AG04449 (cell line): ENCODE results near the gene HOXA5.

Experiments used
- CTCF ChIA-PET: fragments of 350-600 bp; formaldehyde crosslinking; extraction: SDS; loops from one replicate; lab custom pipeline; 2021; ENCODE audit warnings: antibody characterized with exemption; lab: Yijun Ruan, JAX
- POLR2A ChIA-PET: fragments of 400-600, 350-600 bp; formaldehyde crosslinking; extraction: SDS; loops from one replicate; lab custom pipeline; 2020; ENCODE audit warnings: antibody characterized with exemption, inconsistent platforms; lab: Yijun Ruan, JAX
- DNase-seq: peaks from one replicate; pipeline ENCODE4 v3.0.0-alpha.2; 2010; ENCODE audit warnings: low read depth, low spot score
- H3K4me3 ChIP-seq: 2 replicates; pipeline ENCODE4 v1.5.1; 2011; ENCODE audit warnings: low read depth, mild to moderate bottlenecking, control low read depth, low read length
- TF ChIP-seq, protein P1 (sequence below): IDR thresholded peaks from one replicate; pipeline ENCODE4 v1.5.1; 2011; ENCODE audit warnings: mild to moderate bottlenecking, moderate library complexity, low read length, control low read depth, inconsistent platforms; ENCODE audit not compliant: insufficient read depth; ENCODE audit errors: missing control alignments

HOXA5 gene

GRCh38 chr7:27177795-27178320, 34.4 kb upstream of the HOXA5 start:
- TF ChIP-seq, protein P1, sequence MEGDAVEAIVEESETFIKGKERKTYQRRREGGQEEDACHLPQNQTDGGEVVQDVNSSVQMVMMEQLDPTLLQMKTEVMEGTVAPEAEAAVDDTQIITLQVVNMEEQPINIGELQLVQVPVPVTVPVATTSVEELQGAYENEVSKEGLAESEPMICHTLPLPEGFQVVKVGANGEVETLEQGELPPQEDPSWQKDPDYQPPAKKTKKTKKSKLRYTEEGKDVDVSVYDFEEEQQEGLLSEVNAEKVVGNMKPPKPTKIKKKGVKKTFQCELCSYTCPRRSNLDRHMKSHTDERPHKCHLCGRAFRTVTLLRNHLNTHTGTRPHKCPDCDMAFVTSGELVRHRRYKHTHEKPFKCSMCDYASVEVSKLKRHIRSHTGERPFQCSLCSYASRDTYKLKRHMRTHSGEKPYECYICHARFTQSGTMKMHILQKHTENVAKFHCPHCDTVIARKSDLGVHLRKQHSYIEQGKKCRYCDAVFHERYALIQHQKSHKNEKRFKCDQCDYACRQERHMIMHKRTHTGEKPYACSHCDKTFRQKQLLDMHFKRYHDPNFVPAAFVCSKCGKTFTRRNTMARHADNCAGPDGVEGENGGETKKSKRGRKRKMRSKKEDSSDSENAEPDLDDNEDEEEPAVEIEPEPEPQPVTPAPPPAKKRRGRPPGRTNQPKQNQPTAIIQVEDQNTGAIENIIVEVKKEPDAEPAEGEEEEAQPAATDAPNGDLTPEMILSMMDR, result no peak
- H3K4me3 ChIP-seq, result peak overlapping the region; percentile 75
- DNase-seq, result no peak
- CTCF ChIA-PET, result interaction anchor here (1.1 to 9.5 kb wide), 6 partner anchors 8 to 1285 kb away, joined by 4 to 117 read pairs (median 10); partner anchors contain the start of gene HOXA9
- POLR2A ChIA-PET, result interaction anchor here (1.4 to 4.8 kb wide), 2 partner anchors 8 to 1321 kb away, joined by 6 to 53 read pairs; no protein-coding TSS in a partner anchor

GRCh38 chr7:27176962-27177794, 33.7 kb upstream of the HOXA5 start:
- TF ChIP-seq, protein P1, result no peak
- ChIA-PET CTCF (interaction anchor here (0.9 to 9.5 kb wide), 6 partner anchors 8 to 1284 kb away, joined by 4 to 117 read pairs (median 8); partner anchors contain the start of gene HOXA9), POLR2A (interaction anchor here (2.2 to 4.8 kb wide), 2 partner anchors 8 to 11 kb away, joined by 13 to 53 read pairs; partner anchors contain the start of gene HOXA9)
- H3K4me3 ChIP-seq, result peak overlapping the region; percentile 75
- no peak for DNase-seq

DNA sequence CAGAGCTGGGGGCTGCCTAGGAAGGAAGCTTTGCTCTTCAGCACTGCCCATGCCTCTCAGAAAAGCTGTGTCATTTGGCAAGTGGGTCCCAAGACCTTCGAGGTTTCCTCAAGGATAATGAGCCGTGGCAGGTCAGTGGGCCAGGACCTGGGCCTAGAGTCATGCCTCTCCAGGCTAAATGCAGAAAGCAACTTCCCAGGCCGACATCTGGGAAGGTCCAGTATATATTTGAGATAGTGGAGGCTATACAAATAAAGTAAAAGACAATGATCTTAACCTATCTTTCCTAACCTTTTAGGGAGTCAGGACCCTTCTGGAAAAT, 33.0 kb upstream of the HOXA5 start:
- ChIA-PET CTCF (interaction anchor here (0.9 to 9.5 kb wide), 4 partner anchors 10 to 1284 kb away, joined by 4 to 117 read pairs (median 8); partner anchors contain the start of gene HOXA9), POLR2A (interaction anchor here (2.2 to 5.5 kb wide), 3 partner anchors 7 to 15 kb away, joined by 13 to 53 read pairs (median 33); partner anchors contain the start of gene HOXA9)
- TF ChIP-seq, protein P1, result no peak
- peak overlapping the region; percentile 75 for H3K4me3 ChIP-seq
- DNase-seq, result no peak

GRCh38 chr7:27175626-27176523, 32.4 kb upstream of the HOXA5 start:
- H3K4me3 ChIP-seq, result peak overlapping the region; percentile 75
- CTCF ChIA-PET, result interaction anchor here (0.9 to 9.5 kb wide), 4 partner anchors 11 to 1283 kb away, joined by 4 to 117 read pairs (median 8); partner anchors contain the start of gene HOXA9
- POLR2A ChIA-PET, result interaction anchor here (0.8 to 5.5 kb wide), 4 partner anchors 6 to 14 kb away, joined by 3 to 53 read pairs (median 23); partner anchors contain the start of gene HOXA9
- no peak for DNase-seq
- TF ChIP-seq, protein P1, result no peak

GRCh38 chr7:27174874-27175625, 31.6 kb upstream of the HOXA5 start:
- TF ChIP-seq, protein P1, result no peak
- DNase-seq, result no peak
- POLR2A ChIA-PET, result interaction anchor here (0.8 to 5.5 kb wide), 3 partner anchors 9 to 13 kb away, joined by 3 to 33 read pairs (median 13); partner anchors contain the start of gene HOXA9
- peak overlapping the region; percentile 75 for H3K4me3 ChIP-seq
- CTCF ChIA-PET, result interaction anchor here (0.9 to 9.5 kb wide), 4 partner anchors 11 to 24 kb away, joined by 3 to 117 read pairs (median 6); partner anchors contain the start of genes HOXA13 and HOXA9
